Measurements from ENCODE around the gene PLEKHG5.

DNA sequence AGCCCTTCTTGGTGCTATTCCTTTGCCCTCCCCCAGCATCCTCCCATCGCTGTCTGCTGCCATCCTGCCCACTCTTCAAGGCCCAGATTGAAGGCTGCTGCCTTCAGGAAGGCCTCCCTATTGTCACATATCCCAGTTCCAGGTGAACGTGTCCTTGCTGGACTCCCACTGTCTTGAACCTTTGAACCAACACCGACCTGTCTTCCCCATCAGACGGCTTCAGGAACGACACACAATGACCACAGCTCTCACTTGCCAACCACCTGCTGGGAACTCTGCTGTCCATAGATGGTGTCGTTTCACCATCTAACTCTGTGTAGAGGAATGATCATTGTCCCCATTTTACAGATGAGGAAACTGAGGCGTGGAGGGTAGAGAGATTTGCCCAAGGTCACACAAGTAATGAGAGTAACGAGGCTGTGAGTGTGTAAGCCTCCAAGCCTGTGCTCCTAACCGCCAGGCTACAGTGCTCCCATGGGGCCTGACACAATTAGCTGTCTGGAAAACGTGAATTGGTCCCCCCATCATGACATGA lies 9.9 kb upstream of the PLEKHG5 start:
- TF ChIP-seq EZH2phosphoT487 (conservative IDR thresholded peaks at IDR 0.05; ENCODE audit: low read length), result no peak
- TF ChIP-seq, protein P1, sequence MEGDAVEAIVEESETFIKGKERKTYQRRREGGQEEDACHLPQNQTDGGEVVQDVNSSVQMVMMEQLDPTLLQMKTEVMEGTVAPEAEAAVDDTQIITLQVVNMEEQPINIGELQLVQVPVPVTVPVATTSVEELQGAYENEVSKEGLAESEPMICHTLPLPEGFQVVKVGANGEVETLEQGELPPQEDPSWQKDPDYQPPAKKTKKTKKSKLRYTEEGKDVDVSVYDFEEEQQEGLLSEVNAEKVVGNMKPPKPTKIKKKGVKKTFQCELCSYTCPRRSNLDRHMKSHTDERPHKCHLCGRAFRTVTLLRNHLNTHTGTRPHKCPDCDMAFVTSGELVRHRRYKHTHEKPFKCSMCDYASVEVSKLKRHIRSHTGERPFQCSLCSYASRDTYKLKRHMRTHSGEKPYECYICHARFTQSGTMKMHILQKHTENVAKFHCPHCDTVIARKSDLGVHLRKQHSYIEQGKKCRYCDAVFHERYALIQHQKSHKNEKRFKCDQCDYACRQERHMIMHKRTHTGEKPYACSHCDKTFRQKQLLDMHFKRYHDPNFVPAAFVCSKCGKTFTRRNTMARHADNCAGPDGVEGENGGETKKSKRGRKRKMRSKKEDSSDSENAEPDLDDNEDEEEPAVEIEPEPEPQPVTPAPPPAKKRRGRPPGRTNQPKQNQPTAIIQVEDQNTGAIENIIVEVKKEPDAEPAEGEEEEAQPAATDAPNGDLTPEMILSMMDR (IDR thresholded peaks at IDR 0.05; ENCODE audit: insufficient read depth, low read length, poor library complexity, severe bottlenecking), result no peak
